DOHH2 (cell line): ENCODE results near the gene FRMPD4.

Experiments used
- EZH2phosphoT487 ChIP-seq: fragments of 200-600 bp; sonication (generic); IDR thresholded peaks from 2 replicates; pipeline ENCODE4 v1.6.1; 2017; ENCODE audit warnings: borderline replicate concordance, mild to moderate bottlenecking, antibody characterized with exemption, low read length, moderate library complexity, mixed read lengths
- TF ChIP-seq, protein P1 (sequence below): fragments of 200-600 bp; sonication (generic); IDR thresholded peaks from one replicate; pipeline ENCODE4 v1.5.1; 2014; ENCODE audit warnings: antibody characterized with exemption, mild to moderate bottlenecking, low read depth, low read length; ENCODE audit not compliant: poor library complexity, severe bottlenecking

DNA sequence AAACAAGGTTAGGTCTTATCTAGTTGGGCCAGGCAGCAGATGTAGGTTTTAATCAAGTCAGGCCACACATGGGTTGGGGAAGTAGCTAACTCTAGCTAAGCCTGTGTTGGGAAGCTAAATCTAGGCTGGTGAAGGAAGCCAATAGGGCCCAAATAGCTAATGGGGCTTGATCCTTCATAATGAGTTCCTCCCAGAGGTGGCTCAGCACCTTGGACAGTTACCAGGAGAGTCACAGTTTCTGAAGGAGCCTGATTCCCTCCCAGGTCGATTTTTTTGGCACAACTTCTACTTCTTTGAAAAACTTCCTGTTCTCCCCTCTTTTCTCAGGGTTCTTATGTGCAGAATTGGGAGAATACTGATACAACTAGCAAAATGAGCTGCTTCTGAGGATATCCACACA is 410.5 kb downstream of the FRMPD4 start:
- TF ChIP-seq, protein P1, sequence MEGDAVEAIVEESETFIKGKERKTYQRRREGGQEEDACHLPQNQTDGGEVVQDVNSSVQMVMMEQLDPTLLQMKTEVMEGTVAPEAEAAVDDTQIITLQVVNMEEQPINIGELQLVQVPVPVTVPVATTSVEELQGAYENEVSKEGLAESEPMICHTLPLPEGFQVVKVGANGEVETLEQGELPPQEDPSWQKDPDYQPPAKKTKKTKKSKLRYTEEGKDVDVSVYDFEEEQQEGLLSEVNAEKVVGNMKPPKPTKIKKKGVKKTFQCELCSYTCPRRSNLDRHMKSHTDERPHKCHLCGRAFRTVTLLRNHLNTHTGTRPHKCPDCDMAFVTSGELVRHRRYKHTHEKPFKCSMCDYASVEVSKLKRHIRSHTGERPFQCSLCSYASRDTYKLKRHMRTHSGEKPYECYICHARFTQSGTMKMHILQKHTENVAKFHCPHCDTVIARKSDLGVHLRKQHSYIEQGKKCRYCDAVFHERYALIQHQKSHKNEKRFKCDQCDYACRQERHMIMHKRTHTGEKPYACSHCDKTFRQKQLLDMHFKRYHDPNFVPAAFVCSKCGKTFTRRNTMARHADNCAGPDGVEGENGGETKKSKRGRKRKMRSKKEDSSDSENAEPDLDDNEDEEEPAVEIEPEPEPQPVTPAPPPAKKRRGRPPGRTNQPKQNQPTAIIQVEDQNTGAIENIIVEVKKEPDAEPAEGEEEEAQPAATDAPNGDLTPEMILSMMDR, result no peak
- no peak for TF ChIP-seq EZH2phosphoT487
